SK-N-SH treated with all-trans-retinoic acid at 6 μM for 48 hours (cell line): ENCODE measurements around the gene STARD5.

Experiments
- ATAC-seq: fragments of 200-7000 bp; cut with Tn5 transposase; 3 replicates; pipeline ENCODE4 v1.9.1; 2020; ENCODE audit warnings: mild to moderate bottlenecking, moderate library complexity
- ARNTL ChIP-seq: fragments of 450-650 bp; formaldehyde crosslinking; IDR thresholded peaks from 2 replicates; pipeline ENCODE4 v1.5.0; 2020; ENCODE audit warnings: low read depth, mild to moderate bottlenecking, moderate library complexity, borderline replicate concordance
- BACH2 ChIP-seq: fragments of 250-450 bp; sonication (Bioruptor Pico); IDR thresholded peaks from 2 replicates; pipeline ENCODE4 v1.9.0; 2021; ENCODE audit warnings: mild to moderate bottlenecking, borderline replicate concordance
- CREB5 ChIP-seq: fragments of 250-450 bp; sonication (Bioruptor Pico); IDR thresholded peaks from 2 replicates; pipeline ENCODE4 v1.5.1; 2020; ENCODE audit warnings: low read depth, mild to moderate bottlenecking, moderate library complexity
- CSDC2 ChIP-seq: fragments of 250-450 bp; sonication (Bioruptor Pico); IDR thresholded peaks from 2 replicates; pipeline ENCODE4 v1.5.0; 2020; ENCODE audit warnings: mild to moderate bottlenecking, moderate library complexity
- ESRRG ChIP-seq: fragments of 250-450 bp; sonication (Bioruptor Pico); IDR thresholded peaks from 2 replicates; pipeline ENCODE4 v1.6.1; 2021; ENCODE audit warnings: mild to moderate bottlenecking
- GLIS3 ChIP-seq: fragments of 250-450 bp; sonication (Bioruptor Pico); IDR thresholded peaks from 2 replicates; pipeline ENCODE4 v1.5.0; 2020; ENCODE audit warnings: mild to moderate bottlenecking, moderate library complexity
- ISL1 ChIP-seq: fragments of 250-450 bp; sonication (Bioruptor Pico); IDR thresholded peaks from 2 replicates; pipeline ENCODE4 v2.1.2; 2022; ENCODE audit warnings: mild to moderate bottlenecking, moderate library complexity
- OSR1 ChIP-seq: fragments of 250-450 bp; sonication (Bioruptor Pico); IDR thresholded peaks from 2 replicates; pipeline ENCODE4 v1.8.0; 2022; ENCODE audit warnings: moderate library complexity, mild to moderate bottlenecking, inconsistent platforms
- PATZ1 ChIP-seq: fragments of 250-450 bp; sonication (Bioruptor Pico); IDR thresholded peaks from 2 replicates; pipeline ENCODE4 v1.8.0; 2020; ENCODE audit warnings: mild to moderate bottlenecking, moderate library complexity, borderline replicate concordance
- POU6F1 ChIP-seq: fragments of 250-450 bp; sonication (Bioruptor Pico); IDR thresholded peaks from 2 replicates; pipeline ENCODE4 v1.8.0; 2021; ENCODE audit warnings: low read depth, mild to moderate bottlenecking, moderate library complexity, borderline replicate concordance
- RARB ChIP-seq: fragments of 250-450 bp; sonication (Bioruptor Pico); IDR thresholded peaks from 2 replicates; pipeline ENCODE4 v1.8.0; 2021; ENCODE audit warnings: mild to moderate bottlenecking, moderate library complexity
- SNAI2 ChIP-seq: fragments of 250-450 bp; sonication (Bioruptor Pico); IDR thresholded peaks from 2 replicates; pipeline ENCODE4 v1.5.0; 2020; ENCODE audit warnings: mild to moderate bottlenecking, moderate library complexity
- TCF4 ChIP-seq: fragments of 250-450 bp; sonication (Bioruptor Pico); IDR thresholded peaks from 2 replicates; pipeline ENCODE4 v1.8.0; 2021; ENCODE audit warnings: mild to moderate bottlenecking, moderate library complexity, borderline replicate concordance
- TOX ChIP-seq: fragments of 250-450 bp; sonication (Bioruptor Pico); IDR thresholded peaks from 2 replicates; pipeline ENCODE4 v1.8.0; 2021; ENCODE audit warnings: mild to moderate bottlenecking, moderate library complexity, borderline replicate concordance
- TSHZ2 ChIP-seq: fragments of 250-450 bp; sonication (Bioruptor Pico); IDR thresholded peaks from 2 replicates; pipeline ENCODE4 v1.5.0; 2020; ENCODE audit warnings: mild to moderate bottlenecking, moderate library complexity
- ZC3H10 ChIP-seq: fragments of 250-450 bp; sonication (Bioruptor Pico); IDR thresholded peaks from 2 replicates; pipeline ENCODE4 v1.5.1; 2021; ENCODE audit warnings: mild to moderate bottlenecking, moderate library complexity
- ZFP3 ChIP-seq: fragments of 250-450 bp; sonication (Bioruptor Pico); IDR thresholded peaks from 2 replicates; pipeline ENCODE4 v1.5.0; 2020; ENCODE audit warnings: mild to moderate bottlenecking, moderate library complexity
- ZFP30 ChIP-seq: fragments of 450-650 bp; formaldehyde crosslinking; IDR thresholded peaks from 2 replicates; pipeline ENCODE4 v1.5.0; 2022; ENCODE audit warnings: mild to moderate bottlenecking, moderate library complexity
- ZNF565 ChIP-seq: fragments of 450-650 bp; formaldehyde crosslinking; conservative IDR thresholded peaks from 2 replicates; pipeline ENCODE4 v1.5.0; 2020; ENCODE audit warnings: low read depth, mild to moderate bottlenecking, moderate library complexity
- ZNF70 ChIP-seq: fragments of 450-650 bp; formaldehyde crosslinking; IDR thresholded peaks from 2 replicates; pipeline ENCODE4 v1.5.0; 2020; ENCODE audit warnings: mild to moderate bottlenecking, moderate library complexity
- ZNF8 ChIP-seq: fragments of 450-650 bp; formaldehyde crosslinking; IDR thresholded peaks from 2 replicates; pipeline ENCODE4 v1.5.0; 2020; ENCODE audit warnings: mild to moderate bottlenecking, moderate library complexity

The STARD5 gene

GRCh38 chr15:81330366-81331090, 6.6 kb upstream of the STARD5 start:
- TF ChIP-seq GLIS3 (CRISPR knock-in tag) (no peak), PATZ1 (CRISPR knock-in tag) (no peak), POU6F1 (CRISPR knock-in tag) (no peak), ISL1 (CRISPR knock-in tag) (no peak), TSHZ2 (CRISPR knock-in tag) (no peak), ZNF70 (CRISPR knock-in tag) (no peak), ZNF8 (no peak), TOX (CRISPR knock-in tag) (no peak), CSDC2 (no peak), ZNF565 (CRISPR knock-in tag) (no peak), ESRRG (no peak), TCF4 (CRISPR knock-in tag) (no peak), ZFP30 (CRISPR knock-in tag) (no peak), OSR1 (CRISPR knock-in tag) (no peak), ZFP3 (no peak), ZC3H10 (no peak)
- no peak for ATAC-seq

GRCh38 chr15:81329446-81329845, 5.5 kb upstream of the STARD5 start:
- ATAC-seq, result no peak

GRCh38 chr15:81327516-81327915, 3.6 kb upstream of the STARD5 start:
- TF ChIP-seq TCF4 (CRISPR knock-in tag), result no peak
- TF ChIP-seq ZFP3, result no peak
- TF ChIP-seq SNAI2, result no peak
- ATAC-seq, result no peak

More at GRCh38 chr15:81329446-81329845, 5.5 kb upstream of the STARD5 start:
- no peak for TF ChIP-seq CREB5 (CRISPR knock-in tag)

- TF ChIP-seq TSHZ2 (CRISPR knock-in tag), result no peak
- no peak for TF ChIP-seq ISL1 (CRISPR knock-in tag)
- no peak for TF ChIP-seq ARNTL
- no peak for TF ChIP-seq OSR1 (CRISPR knock-in tag)
- no peak for TF ChIP-seq ZFP30 (CRISPR knock-in tag)
- TF ChIP-seq RARB, result no peak
- no peak for TF ChIP-seq ZNF70 (CRISPR knock-in tag)
- TF ChIP-seq BACH2 (CRISPR knock-in tag), result no peak
- ATAC-seq, result no peak
Measured at GRCh38 chr15:81326466-81327212, 2.7 kb upstream of the STARD5 start.
